ENCODE data around the gene TBCE.
"Not testable (repeated sequence)": the region's sequence is repeated elsewhere in the genome, so short reads cannot be mapped to it uniquely, and the experiment has no call there.

The TBCE gene

DNA sequence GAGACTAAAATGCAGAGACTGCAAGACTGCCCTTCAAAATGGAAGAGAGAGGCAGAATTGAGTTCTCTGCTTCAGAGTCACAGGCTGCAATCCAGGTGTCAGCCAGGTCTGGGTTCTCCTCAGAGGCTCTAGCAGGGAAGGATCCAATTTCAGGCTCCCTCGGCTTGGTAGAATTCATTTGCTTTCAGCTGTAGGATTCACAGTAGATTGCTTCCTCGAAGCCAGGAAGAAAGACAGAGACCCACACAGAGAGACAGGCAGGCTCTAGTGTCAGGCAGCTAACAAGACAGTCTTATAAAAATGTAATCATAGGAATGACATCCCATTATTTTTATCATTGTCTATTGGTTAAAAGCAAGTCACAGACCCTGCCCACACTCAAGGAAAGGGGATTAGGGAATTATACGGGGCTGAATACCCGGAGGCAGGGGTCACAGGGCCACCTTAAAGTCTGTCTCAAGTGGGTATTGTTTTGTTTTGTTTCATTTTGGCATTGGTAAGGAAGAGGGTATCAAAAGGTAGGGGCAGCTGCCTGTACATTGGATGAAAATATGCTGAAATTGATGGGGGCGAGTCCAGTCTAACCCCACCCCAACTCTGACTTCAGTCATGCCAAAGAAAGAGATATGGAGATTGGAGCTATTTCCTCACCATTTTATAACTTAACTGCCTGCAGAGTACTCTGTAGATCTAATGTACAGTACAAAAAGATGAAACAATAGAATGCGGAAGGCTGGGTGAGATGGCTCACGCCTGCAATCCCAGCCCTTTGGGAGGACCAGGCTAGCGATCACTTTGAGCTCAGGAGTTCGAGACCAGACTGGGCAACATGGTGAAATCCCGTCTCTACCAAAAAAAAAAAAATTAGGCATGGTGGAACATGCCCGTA is 9.5 kb upstream of the TBCE start:
- no peak for DNase-seq

DNA sequence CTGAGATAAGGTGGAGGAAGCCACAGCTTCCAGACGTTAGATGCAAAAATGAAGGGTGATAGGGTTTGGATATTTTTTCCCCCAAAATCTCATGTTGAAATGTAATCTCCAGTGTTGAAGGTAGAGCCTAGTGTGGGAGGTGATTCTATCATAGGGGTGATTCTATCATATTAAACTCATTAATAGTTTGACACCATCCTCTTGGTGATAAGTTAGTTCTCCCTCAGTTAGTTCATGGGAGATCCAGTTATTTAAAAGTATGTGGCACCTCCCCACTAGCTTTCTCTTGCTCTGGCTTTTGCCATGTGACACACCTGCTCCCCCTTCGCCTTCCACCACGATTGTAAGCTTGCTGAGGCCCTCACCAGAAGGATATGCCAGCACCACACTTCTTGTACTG is 8.3 kb upstream of the TBCE start:
- DNase-seq: no peak

DNA sequence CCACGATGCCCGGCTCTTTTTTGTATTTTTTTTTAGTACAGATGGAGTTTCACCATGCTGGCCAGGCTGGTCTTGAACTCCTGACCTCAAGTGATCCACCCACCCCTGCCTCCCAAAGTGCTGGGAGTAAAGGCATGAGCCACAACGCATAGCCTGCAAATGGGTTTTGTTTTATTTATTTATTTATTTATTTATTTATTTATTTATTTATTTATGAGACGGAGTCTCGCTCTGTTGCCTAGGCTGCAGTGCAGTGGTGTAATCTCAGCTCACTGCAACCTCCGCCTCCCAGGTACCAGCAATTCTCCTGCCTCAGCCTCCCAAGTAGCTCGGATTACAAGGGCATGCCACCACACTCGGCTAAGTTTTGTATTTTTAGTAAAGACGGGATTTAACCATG is 3.0 kb upstream of the TBCE start:
- DNase-seq: not testable (repeated sequence)

- no peak for DNase-seq
Measured at GRCh38 chr1:235366286-235366685, 941 bp upstream of the TBCE start.

GRCh38 chr1:235368428-235368827 is 1.2 kb downstream of the TBCE start:
- no peak for DNase-seq

DNA sequence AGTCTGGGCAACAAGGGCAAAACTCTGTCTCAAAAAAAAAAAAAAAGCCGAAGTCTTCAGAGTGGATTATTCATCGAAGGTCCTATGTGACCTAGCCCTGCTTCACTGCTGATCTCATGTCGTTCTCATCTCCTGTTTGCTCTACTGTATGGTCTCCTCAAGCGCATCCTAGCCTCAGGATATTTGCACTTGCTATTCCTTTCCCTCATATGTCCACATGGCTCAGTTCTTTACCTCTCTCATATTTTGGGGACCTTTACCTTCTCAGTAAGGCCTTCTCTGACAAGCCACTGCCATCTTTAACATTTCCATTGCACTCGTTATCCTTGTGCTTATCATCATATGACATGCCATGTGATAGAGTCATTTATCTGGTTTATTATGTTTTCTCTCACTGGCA is 2.6 kb downstream of the TBCE start:
- DNase-seq: no peak

DNA sequence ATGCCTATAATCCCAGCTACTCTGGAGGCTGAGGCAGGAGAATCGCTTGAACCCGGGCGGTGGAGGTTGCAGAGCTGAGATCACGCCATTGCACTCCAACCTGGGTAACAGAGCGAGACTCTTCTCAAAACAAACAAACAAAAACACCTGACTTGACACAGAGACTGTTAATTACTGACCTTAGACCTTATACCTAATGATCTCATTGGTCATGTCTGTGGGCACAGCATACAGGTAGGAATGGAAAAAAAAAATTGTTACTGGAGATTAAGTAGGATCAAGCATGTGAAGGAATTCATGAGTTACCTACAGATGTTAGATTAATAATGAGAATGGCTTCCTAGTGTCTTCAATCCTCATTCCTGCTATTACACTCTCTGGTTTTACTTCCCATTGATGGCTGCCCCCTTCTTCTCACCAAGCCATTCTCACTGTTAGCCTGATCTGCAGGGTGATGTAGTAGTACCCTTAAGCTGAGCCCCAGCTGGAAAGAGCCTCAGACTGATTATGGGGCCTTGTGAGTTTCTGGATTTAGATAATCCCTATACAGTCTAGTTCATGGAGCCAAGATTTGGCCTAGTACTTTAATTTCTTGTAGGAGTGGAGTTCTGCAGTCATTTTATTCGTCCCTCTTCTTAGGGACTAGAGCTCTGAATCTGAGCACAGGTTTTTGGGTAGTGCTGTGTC is 8.8 kb downstream of the TBCE start:
- no peak for DNase-seq

DNA sequence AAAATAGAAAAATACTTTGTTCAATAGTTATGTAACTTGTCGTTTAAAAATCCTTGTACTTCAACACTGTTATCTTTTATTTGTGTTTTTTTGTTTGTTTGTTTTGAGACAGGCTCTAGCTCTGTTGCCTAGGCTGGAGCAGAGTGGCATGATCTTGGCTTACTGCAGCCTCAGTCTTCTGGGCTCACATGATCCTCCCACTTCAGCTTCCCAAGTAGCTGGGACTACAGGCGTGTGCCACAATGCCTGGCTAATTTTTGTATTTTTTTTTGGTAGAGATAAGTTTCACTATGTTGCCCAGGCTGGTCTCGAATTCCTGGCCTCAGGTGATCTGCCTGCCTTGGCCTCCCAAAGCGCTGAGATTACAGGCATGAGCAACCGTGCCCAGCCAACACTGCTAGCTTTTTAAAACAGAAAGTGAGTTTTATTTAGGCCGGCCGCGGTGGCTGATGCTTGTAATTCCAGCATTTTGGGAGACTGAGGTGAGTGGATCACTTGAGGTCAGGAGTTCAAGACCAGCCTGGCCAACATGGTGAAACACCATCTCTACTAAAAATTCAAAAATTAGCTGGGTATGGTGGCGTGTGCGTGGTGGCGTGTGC is 11.0 kb downstream of the TBCE start:
- not testable (repeated sequence) for DNase-seq

GRCh38 chr1:235381955-235382739 is 14.9 kb downstream of the TBCE start:
- not testable (repeated sequence) for DNase-seq

DNA sequence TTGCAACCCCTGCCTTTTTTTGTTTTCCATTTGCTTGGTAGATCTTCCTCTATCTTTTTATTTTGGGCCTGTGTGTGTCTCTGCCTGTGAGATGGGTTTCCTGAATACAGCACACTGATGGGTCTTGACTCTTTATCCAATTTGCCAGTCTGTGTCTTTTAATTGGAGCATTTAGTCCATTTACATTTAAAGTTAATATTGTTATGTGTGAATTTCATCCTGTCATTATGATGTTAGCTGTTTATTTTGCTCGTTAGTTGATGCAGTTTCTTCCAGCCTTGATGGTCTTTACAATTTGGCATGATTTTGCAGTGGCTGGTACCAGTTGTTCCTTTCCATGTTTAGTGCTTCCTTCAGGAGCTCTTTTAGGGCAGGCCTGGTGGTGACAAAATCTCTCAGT is 18.4 kb downstream of the TBCE start:
- DNase-seq: not testable (repeated sequence)

- DNase-seq: no peak
Measured at GRCh38 chr1:235391874-235392273, 24.6 kb downstream of the TBCE start.

- no peak for DNase-seq
Measured at GRCh38 chr1:235397733-235398132, 30.5 kb downstream of the TBCE start.

DNA sequence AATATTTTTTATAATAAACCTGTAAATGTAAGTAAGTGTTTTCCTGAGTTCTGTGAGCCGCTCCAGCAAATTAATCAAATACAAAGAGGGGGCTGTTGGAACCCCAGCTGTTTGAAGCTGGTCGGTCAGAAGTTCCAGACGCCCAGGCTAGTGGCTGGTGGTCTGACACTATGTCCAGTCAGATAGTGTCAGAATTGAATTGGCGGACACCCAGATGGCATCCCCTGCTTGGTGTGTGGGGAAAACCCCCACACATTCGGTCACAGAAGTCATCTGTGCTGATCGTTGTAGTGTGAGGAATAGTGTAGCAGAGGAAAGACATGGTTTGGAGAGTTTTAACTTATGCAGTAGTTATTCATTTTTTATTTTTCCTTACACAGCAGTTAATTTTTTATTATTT is 32.4 kb downstream of the TBCE start:
- DNase-seq: no peak

DNA sequence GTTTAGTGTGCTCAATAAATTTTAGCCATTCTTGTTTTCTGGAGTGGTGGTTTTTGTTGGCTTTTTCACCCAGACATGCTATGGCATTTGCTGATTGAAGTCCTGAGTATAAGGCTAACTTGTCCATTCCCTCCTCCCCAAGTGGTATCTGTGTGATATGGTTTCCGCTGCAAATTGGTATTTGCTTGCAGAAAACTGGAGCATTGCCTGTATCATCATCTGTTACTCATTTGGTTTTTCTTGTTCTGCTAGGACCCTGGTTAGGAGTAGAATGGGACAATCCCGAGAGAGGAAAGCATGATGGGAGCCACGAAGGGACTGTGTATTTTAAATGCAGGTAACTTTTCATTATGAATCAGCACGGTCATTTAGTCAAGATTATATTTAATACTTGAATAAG is 34.0 kb downstream of the TBCE start:
- DNase-seq: no peak

DNA sequence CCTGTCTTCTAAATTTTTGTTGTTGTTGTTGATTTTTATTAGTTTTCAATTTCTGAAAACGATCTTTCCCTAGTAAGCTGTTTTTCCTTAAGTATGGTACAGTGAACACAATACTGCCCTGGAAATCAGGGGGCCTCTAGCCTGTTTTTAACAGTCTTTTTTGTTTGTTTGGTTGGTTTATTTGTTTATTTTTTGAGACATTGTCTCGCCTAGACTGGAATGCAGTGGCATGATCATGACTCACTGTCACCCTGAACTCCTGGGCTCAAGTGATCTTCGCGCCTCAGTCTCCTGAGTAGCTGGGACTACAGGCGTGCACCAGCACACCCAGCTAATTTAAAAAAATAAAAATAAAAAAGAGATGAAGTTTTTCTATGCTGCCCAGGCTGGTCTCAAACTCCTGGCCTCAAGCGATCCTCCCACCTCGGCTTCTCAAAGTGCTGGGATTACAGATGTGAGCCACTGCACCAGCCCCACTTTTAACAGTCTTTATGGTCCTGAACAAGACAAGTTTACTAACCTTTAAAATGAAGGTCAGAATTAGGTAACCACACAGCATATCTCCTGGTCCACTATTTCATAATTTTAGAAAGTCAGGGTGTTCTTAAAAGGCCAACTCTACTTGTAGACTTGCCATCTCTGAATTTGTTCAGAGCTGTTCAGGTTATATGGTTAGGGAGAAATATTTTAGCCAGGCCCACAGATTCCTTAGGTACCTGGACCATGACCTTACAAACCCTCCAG is 35.4 kb downstream of the TBCE start:
- DNase-seq: no peak

DNA sequence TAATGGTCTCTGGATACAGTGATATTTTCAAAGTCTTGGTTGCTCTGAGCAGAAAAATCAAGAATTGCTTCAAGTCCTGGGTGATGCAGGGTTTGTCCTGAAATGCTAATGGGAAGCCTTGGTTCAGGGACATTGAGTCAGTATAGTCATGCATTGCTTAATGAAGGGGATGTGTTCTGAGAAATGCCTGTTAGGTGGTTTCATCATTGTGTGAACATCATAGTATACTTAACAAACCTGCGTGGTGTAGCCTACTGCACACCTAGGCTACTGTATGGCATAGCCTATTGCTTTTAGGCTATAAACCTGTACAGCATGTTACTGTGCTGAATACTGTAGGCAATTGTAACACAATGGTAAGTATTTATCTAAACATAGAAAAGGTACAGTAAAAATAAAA is 36.4 kb downstream of the TBCE start:
- no peak for DNase-seq

GRCh38 chr1:235404190-235404589 is 37.0 kb downstream of the TBCE start:
- DNase-seq: no peak

DNA sequence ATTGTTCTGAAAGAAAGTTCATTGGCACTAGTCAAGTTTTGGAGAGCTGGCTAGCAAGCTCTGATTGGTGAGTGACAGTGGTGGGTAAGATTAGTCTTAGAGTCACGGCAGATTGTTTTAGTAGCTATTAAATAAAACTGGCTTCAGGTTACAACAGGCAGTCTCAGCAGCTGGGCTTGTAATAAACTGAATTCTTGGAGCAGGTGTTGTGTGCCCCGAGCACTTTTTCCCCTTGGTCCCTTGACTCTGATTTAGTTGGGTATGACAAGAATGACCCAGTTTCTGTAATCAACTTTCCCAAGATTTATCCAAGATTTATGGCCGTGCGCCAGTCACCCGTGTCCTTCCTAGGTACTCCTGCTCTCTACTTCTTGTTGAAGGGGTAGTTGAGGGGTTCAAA is 40.2 kb downstream of the TBCE start:
- DNase-seq: no peak

GRCh38 chr1:235408503-235408960 is 41.3 kb downstream of the TBCE start:
- DNase-seq: no peak

- no peak for DNase-seq
Measured at GRCh38 chr1:235409042-235409820, 42.0 kb downstream of the TBCE start.

GRCh38 chr1:235410467-235410866 is 43.2 kb downstream of the TBCE start:
- no peak for DNase-seq

All from NCI-H1436 treated with DMSO at 0.1 percent for 48 hours (cell line).